ENCODE results near the gene RNF213.

DNA sequence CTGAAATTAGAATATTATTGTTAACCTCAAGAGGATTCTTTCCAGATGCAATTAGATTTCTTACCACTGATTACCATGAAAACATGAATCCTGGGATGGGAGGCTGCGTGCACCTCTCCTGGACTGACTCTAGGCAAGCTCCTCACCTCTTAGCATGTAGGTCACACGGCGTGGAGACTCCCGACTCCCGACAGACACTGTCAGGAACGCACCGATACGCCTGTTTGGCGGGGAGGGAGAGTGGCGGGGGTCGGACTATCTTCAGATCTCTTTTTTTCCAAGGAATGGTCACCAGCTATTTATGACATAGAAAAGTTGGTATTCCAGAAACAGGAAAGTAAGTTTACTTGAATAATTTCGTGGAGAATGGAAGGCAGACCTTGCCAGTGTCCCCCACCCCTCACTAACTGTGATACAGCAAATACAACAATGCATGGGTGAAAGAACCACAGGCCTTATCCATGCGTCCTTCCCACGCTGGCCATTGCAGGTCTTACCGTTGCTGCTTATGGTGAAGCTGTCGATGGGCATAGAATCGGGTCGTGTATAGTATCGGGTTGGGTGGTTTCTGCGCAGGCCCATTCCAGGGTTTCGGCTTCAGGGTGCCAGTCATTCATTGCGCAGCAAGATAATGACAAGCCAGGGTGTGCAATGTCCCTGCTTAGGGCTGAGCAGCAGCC lies 91.7 kb downstream of the RNF213 start:
- TF ChIP-seq GATA2 (IDR thresholded peaks at IDR 0.05; ENCODE audit: low read depth, low read length) (no peak), GATA3 (IDR thresholded peaks at IDR 0.05; ENCODE audit: low read depth, low read length) (no peak)
